Measurements from ENCODE around the gene OR10A6.

- no peak for TF ChIP-seq CTCF (IDR thresholded peaks at IDR 0.05; ENCODE audit: low read depth, low read length)
- no peak for TF ChIP-seq EZH2phosphoT487 (IDR thresholded peaks at IDR 0.05; ENCODE audit: low read depth)
Measured at GRCh38 chr11:7904917-7905316, 26.2 kb downstream of the OR10A6 start.
